ENCODE measurements around the gene NFASC.

NFASC gene

GRCh38 chr1:204923201-204923600, 52.5 kb downstream of the NFASC start:
- 39 to 42% methylated on average over 10 of the region's 10 CpGs for WGBS, 2 experiments
- H3K9me3 ChIP-seq (ENCODE audit: control insufficient read depth, low read length), result no peaks in the 10 kb centered on the region
- no peak overlapping the region for H3K4me3 ChIP-seq (ENCODE audit: insufficient read depth, low read depth, low read length)
- peaks cover 30% of the 10 kb centered on the region for H3K4me1 ChIP-seq (ENCODE audit: control insufficient read depth, insufficient read depth, low read length)
- no peaks in the 10 kb centered on the region for H3K36me3 ChIP-seq (ENCODE audit: control insufficient read depth, insufficient read depth, low read length)
- no peak overlapping the region for H3K27ac ChIP-seq (ENCODE audit: insufficient read depth, low read depth, low read length, poor library complexity, severe bottlenecking)
- H3K27me3 ChIP-seq (ENCODE audit: control insufficient read depth, insufficient read depth, low read length, poor library complexity, severe bottlenecking), result no peaks in the 10 kb centered on the region

GRCh38 chr1:204923626-204924012, 53.0 kb downstream of the NFASC start:
- H3K4me1 ChIP-seq (ENCODE audit: control insufficient read depth, insufficient read depth, low read length), result peaks cover 34% of the 10 kb centered on the region
- H3K9me3 ChIP-seq (ENCODE audit: control insufficient read depth, low read length), result no peaks in the 10 kb centered on the region
- H3K36me3 ChIP-seq (ENCODE audit: control insufficient read depth, insufficient read depth, low read length), result no peaks in the 10 kb centered on the region
- H3K27ac ChIP-seq (ENCODE audit: insufficient read depth, low read depth, low read length, poor library complexity, severe bottlenecking), result peak overlapping the region; percentile 13
- no peak overlapping the region for H3K4me3 ChIP-seq (ENCODE audit: insufficient read depth, low read depth, low read length)
- WGBS, 2 experiments, result 72 to 75% methylated on average over 4 of the region's 4 CpGs
- no peaks in the 10 kb centered on the region for H3K27me3 ChIP-seq (ENCODE audit: control insufficient read depth, insufficient read depth, low read length, poor library complexity, severe bottlenecking)

DNA sequence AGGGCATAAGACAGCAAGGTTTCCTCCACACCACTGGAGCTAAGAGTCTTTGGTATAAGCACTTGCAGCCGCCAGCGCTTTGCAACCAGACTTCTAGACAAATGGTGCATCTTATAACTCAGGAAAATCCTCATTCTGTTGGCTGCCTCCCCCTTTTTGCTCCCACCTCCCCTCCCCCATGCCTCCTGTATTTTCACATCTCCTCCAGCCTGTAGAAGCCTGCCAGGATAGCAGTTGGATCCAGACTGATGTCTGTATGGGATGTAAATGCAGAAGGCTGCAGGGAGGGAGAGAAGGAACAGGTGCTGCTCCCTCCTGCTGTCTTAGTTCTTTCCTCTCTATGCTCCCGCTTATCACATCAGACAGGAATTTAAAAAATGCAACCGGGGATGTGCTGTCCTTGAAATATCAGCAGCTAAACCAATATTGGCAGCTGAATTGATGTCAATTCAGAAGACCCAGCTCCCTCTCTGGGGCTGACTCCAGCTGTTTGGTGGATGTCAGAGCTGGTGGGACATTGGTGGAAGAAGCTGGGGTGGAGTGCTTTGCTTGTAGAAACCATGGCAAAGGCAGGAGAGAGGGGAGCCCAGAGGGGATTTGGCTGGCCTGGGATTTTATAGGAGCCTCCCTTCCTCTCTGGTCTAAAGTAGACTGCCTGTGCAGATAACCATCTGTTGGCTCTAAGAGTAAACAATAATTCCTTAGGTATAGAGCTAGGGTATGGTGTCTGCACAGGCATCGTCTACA, 53.5 kb downstream of the NFASC start:
- H3K27ac ChIP-seq (ENCODE audit: insufficient read depth, low read depth, low read length, poor library complexity, severe bottlenecking), result peak overlapping the region; percentile 13
- H3K4me1 ChIP-seq (ENCODE audit: control insufficient read depth, insufficient read depth, low read length), result peaks cover 40% of the 10 kb centered on the region
- no peak overlapping the region for H3K4me3 ChIP-seq (ENCODE audit: insufficient read depth, low read depth, low read length)
- no peaks in the 10 kb centered on the region for H3K9me3 ChIP-seq (ENCODE audit: control insufficient read depth, low read length)
- no peaks in the 10 kb centered on the region for H3K36me3 ChIP-seq (ENCODE audit: control insufficient read depth, insufficient read depth, low read length)
- 38 to 39% methylated on average over 5 of the region's 5 CpGs for WGBS, 2 experiments
- no peaks in the 10 kb centered on the region for H3K27me3 ChIP-seq (ENCODE audit: control insufficient read depth, insufficient read depth, low read length, poor library complexity, severe bottlenecking)

GRCh38 chr1:204925701-204926100, 55.0 kb downstream of the NFASC start:
- WGBS, 2 experiments, result 92 to 100% methylated on average over 1 of the region's 1 CpG
- H3K27me3 ChIP-seq (ENCODE audit: control insufficient read depth, insufficient read depth, low read length, poor library complexity, severe bottlenecking), result no peaks in the 10 kb centered on the region
- peaks cover 50% of the 10 kb centered on the region for H3K4me1 ChIP-seq (ENCODE audit: control insufficient read depth, insufficient read depth, low read length)
- no peak overlapping the region for H3K4me3 ChIP-seq (ENCODE audit: insufficient read depth, low read depth, low read length)
- H3K36me3 ChIP-seq (ENCODE audit: control insufficient read depth, insufficient read depth, low read length), result no peaks in the 10 kb centered on the region
- H3K27ac ChIP-seq (ENCODE audit: insufficient read depth, low read depth, low read length, poor library complexity, severe bottlenecking), result no peak overlapping the region
- H3K9me3 ChIP-seq (ENCODE audit: control insufficient read depth, low read length), result no peaks in the 10 kb centered on the region

DNA sequence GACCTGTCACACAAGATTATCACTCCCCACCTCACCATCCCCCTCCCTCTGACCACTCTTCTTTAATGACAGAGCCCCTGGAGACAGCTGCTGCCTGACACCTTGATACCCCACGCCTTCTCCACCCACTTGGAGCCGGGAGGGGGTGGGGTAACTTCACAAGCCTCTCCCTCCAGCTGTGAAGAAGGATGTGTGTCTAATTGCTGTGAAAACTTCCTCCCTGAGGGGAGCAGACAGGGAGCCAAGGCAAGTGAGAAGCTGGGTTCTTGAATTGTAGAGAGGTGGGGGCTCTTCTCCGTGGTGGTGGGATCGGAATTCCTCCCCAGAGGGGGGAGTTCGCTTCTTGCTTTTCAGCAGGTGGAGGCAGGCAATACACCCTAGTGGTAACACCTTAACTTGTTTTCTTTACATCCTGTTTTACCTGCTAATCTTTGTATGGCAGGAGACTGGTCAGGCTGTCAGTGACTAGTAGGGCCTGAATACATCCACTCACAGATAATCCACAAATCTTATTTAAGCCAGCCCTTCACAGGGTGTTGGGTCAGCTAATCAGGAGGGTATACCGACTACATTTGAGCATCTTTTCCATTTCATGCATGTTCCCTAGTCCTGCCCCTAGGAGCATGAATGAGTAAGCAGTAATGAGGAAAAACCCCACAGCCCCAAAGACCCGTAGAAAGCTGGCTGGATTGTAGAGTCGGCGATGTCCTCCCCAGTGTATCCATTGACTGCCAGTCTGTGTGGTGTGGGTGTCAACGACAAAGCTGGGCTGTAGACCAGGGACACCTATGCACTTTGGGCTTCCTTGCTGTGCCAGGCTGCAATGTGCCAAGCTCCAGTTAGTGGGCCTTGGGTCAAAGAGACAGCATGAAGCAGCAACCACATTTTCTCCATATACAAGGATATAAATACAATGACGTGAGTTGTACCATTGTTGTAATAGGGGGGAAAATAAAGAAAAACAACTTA, 57.3 kb downstream of the NFASC start:
- peaks cover 47% of the 10 kb centered on the region for H3K4me1 ChIP-seq (ENCODE audit: control insufficient read depth, insufficient read depth, low read length)

GRCh38 chr1:204928671-204929486, 58.2 kb downstream of the NFASC start:
- Histone ChIP-seq H3K4me1 (ENCODE audit: control insufficient read depth, insufficient read depth, low read length) (peaks cover 38% of the 10 kb centered on the region), H3K9me3 (ENCODE audit: control insufficient read depth, low read length) (no peaks in the 10 kb centered on the region), H3K27me3 (ENCODE audit: control insufficient read depth, insufficient read depth, low read length, poor library complexity, severe bottlenecking) (no peaks in the 10 kb centered on the region), H3K36me3 (ENCODE audit: control insufficient read depth, insufficient read depth, low read length) (no peaks in the 10 kb centered on the region), H3K27ac (ENCODE audit: insufficient read depth, low read depth, low read length, poor library complexity, severe bottlenecking) (no peak overlapping the region), H3K4me3 (ENCODE audit: insufficient read depth, low read depth, low read length) (no peak overlapping the region)
- WGBS, 2 experiments, result 47% methylated on average over 8 of the region's 8 CpGs

More for the DNA sequence above, 57.3 kb downstream of the NFASC start:
- Histone ChIP-seq H3K9me3 (ENCODE audit: control insufficient read depth, low read length) (no peaks in the 10 kb centered on the region), H3K36me3 (ENCODE audit: control insufficient read depth, insufficient read depth, low read length) (no peaks in the 10 kb centered on the region), H3K4me3 (ENCODE audit: insufficient read depth, low read depth, low read length) (no peak overlapping the region), H3K27ac (ENCODE audit: insufficient read depth, low read depth, low read length, poor library complexity, severe bottlenecking) (no peak overlapping the region), H3K27me3 (ENCODE audit: control insufficient read depth, insufficient read depth, low read length, poor library complexity, severe bottlenecking) (no peaks in the 10 kb centered on the region)
- 46 to 52% methylated on average over 10 to 11 of the region's 11 CpGs for WGBS, 2 experiments

DNA sequence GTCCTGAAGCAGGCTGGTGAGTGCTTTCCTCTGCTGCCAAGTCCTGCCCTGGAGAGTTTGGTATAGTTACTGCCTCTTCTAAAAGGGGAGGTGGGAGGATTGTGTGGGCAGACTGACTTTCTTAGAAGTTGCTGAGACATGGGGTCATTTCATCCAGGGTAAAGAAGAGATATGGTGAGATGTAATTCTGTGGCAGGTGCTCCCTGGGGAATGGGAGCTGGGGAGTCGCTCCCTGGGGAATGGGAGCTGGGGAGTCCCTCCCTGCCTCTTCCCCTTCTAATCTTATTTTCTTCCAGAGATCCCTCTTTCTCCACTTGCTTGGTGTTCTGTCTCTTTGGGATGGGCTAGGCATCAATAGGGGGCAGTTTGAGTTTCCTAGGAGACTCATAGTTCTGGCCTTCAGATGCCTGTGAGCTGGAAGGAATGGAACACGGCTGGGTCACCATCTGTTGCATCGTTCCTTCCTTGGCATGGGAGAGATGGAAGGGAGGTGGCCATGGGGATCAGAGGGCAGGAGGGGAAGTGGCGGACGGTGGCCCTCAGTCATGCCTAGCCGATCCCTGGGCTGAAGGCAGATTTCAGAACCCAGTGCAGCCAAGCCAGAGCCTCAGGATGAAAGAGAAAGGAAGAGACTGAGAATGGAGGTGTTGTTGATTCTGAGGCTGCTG, 59.0 kb downstream of the NFASC start:
- H3K4me1 ChIP-seq (ENCODE audit: control insufficient read depth, insufficient read depth, low read length), result peaks cover 30% of the 10 kb centered on the region
- H3K27ac ChIP-seq (ENCODE audit: insufficient read depth, low read depth, low read length, poor library complexity, severe bottlenecking), result no peak overlapping the region
- no peaks in the 10 kb centered on the region for H3K27me3 ChIP-seq (ENCODE audit: control insufficient read depth, insufficient read depth, low read length, poor library complexity, severe bottlenecking)
- no peaks in the 10 kb centered on the region for H3K9me3 ChIP-seq (ENCODE audit: control insufficient read depth, low read length)
- WGBS, 2 experiments, result 83 to 84% methylated on average over 6 of the region's 6 CpGs
- no peak overlapping the region for H3K4me3 ChIP-seq (ENCODE audit: insufficient read depth, low read depth, low read length)
- no peaks in the 10 kb centered on the region for H3K36me3 ChIP-seq (ENCODE audit: control insufficient read depth, insufficient read depth, low read length)

DNA sequence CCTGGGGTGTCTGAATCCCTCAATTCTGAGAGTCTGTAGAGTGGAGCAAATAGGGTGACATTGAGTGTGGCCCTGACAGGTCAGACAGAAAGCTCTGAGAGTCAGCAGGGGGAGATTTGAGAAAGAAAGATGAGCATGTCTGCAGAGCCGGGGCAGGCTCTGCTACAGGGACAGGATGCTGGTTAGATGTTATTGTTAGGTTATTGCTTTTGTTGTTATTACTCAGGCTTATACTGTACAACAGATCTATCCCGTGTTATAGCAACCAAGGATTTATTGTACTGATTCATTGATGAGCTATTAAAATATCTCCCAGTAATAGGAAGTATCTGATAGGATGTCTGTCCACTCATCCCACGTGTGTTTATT, 59.5 kb downstream of the NFASC start:
- 92 to 95% methylated on average over 2 to 3 of the region's 3 CpGs for WGBS, 2 experiments
- H3K4me3 ChIP-seq (ENCODE audit: insufficient read depth, low read depth, low read length), result no peak overlapping the region
- no peak overlapping the region for H3K27ac ChIP-seq (ENCODE audit: insufficient read depth, low read depth, low read length, poor library complexity, severe bottlenecking)
- no peaks in the 10 kb centered on the region for H3K27me3 ChIP-seq (ENCODE audit: control insufficient read depth, insufficient read depth, low read length, poor library complexity, severe bottlenecking)
- peaks cover 29% of the 10 kb centered on the region for H3K4me1 ChIP-seq (ENCODE audit: control insufficient read depth, insufficient read depth, low read length)
- no peaks in the 10 kb centered on the region for H3K9me3 ChIP-seq (ENCODE audit: control insufficient read depth, low read length)
- no peaks in the 10 kb centered on the region for H3K36me3 ChIP-seq (ENCODE audit: control insufficient read depth, insufficient read depth, low read length)

GRCh38 chr1:204931313-204931712, 60.7 kb downstream of the NFASC start:
- Histone ChIP-seq H3K4me3 (ENCODE audit: insufficient read depth, low read depth, low read length) (no peak overlapping the region), H3K27me3 (ENCODE audit: control insufficient read depth, insufficient read depth, low read length, poor library complexity, severe bottlenecking) (no peaks in the 10 kb centered on the region), H3K36me3 (ENCODE audit: control insufficient read depth, insufficient read depth, low read length) (no peaks in the 10 kb centered on the region), H3K27ac (ENCODE audit: insufficient read depth, low read depth, low read length, poor library complexity, severe bottlenecking) (no peak overlapping the region), H3K4me1 (ENCODE audit: control insufficient read depth, insufficient read depth, low read length) (peaks cover 29% of the 10 kb centered on the region), H3K9me3 (ENCODE audit: control insufficient read depth, low read length) (no peaks in the 10 kb centered on the region)
- 83 to 95% methylated on average over 1 of the region's 1 CpG for WGBS, 2 experiments
